GM12878 (cell line): ENCODE results near the gene ZNF775. TPM values are rescaled to one million over a fixed set of nuclear protein-coding genes. Genes with fewer than 3 reads are reported as not detected.
A peak's percentile ranks its signal among the peaks of the same experiment; 100 is the strongest.

Experiments used
- CHD2 ChIP-seq: IDR thresholded peaks from 2 replicates; pipeline ENCODE4 v1.6.1; 2011; ENCODE audit warnings: low read depth, low read length, improper control_type of control experiment, borderline replicate concordance
- CREB1 ChIP-seq: IDR thresholded peaks from 2 replicates; pipeline ENCODE4 v1.6.1; 2012; ENCODE audit warnings: low read depth, mild to moderate bottlenecking, inconsistent platforms
- ELK1 ChIP-seq: IDR thresholded peaks from 2 replicates; pipeline ENCODE4 v1.6.1; 2012; ENCODE audit warnings: low read depth, low read length, improper control_type of control experiment
- FOXK2 ChIP-seq: fragments of 450-650 bp; IDR thresholded peaks from 2 replicates; pipeline ENCODE4 v1.6.1; 2017; ENCODE audit warnings: mild to moderate bottlenecking, moderate library complexity
- HCFC1 ChIP-seq: fragments of 150-350 bp; IDR thresholded peaks from 2 replicates; pipeline ENCODE4 v1.6.1; 2014; ENCODE audit warnings: low read length
- HDGF ChIP-seq: fragments of 450-650 bp; IDR thresholded peaks from 2 replicates; pipeline ENCODE4 v1.6.1; 2016; ENCODE audit warnings: antibody characterized with exemption
- IRF3 ChIP-seq: fragments of 450-650 bp; IDR thresholded peaks from 2 replicates; pipeline ENCODE4 v1.6.1; 2014; ENCODE audit warnings: mild to moderate bottlenecking
- JUND ChIP-seq: IDR thresholded peaks from 2 replicates; pipeline ENCODE4 v1.6.1; 2012; ENCODE audit warnings: low read depth, mild to moderate bottlenecking, low read length, improper control_type of control experiment, moderate library complexity
- LARP7 ChIP-seq: fragments of 450-650 bp; IDR thresholded peaks from 2 replicates; pipeline ENCODE4 v1.6.1; 2017; ENCODE audit warnings: mild to moderate bottlenecking
- MYC ChIP-seq: IDR thresholded peaks from 2 replicates; pipeline ENCODE4 v1.6.1; 2011; ENCODE audit warnings: mild to moderate bottlenecking, low read length, moderate library complexity, inconsistent platforms; ENCODE audit not compliant: insufficient read depth, insufficient replicate concordance, insufficient read length, severe bottlenecking
- NFXL1 ChIP-seq: fragments of 450-650 bp; IDR thresholded peaks from 2 replicates; pipeline ENCODE4 v1.6.1; 2017; ENCODE audit warnings: antibody characterized with exemption, mild to moderate bottlenecking, borderline replicate concordance
- NFYA ChIP-seq: IDR thresholded peaks from 2 replicates; pipeline ENCODE4 v1.6.1; 2011; ENCODE audit warnings: low read depth, mild to moderate bottlenecking, low read length, improper control_type of control experiment, borderline replicate concordance
- NKRF ChIP-seq: fragments of 450-650 bp; conservative IDR thresholded peaks from 2 replicates; pipeline ENCODE4 v1.6.1; 2017; ENCODE audit warnings: mild to moderate bottlenecking, moderate library complexity
- PBX3 ChIP-seq: IDR thresholded peaks from 2 replicates; pipeline ENCODE4 v1.6.1; 2011; ENCODE audit warnings: mild to moderate bottlenecking, low read depth, low read length, moderate library complexity; ENCODE audit not compliant: insufficient replicate concordance
- POLR2AphosphoS2 ChIP-seq: IDR thresholded peaks from 2 replicates; pipeline ENCODE4 v1.6.1; 2011; ENCODE audit warnings: low read depth, mild to moderate bottlenecking, low read length, improper control_type of control experiment, moderate library complexity
- POU2F2 ChIP-seq: IDR thresholded peaks from 3 replicates; pipeline ENCODE4 v1.6.1; 2011; ENCODE audit warnings: low read depth, mild to moderate bottlenecking, low read length, borderline replicate concordance
- SIN3A ChIP-seq: IDR thresholded peaks from 2 replicates; pipeline ENCODE4 v1.6.1; 2012; ENCODE audit warnings: low read depth, low read length, improper control_type of control experiment
- SMAD5 ChIP-seq: IDR thresholded peaks from 2 replicates; pipeline ENCODE4 v1.6.1; 2016; ENCODE audit warnings: antibody characterized with exemption, low read depth
- YBX1 ChIP-seq: fragments of 450-650 bp; IDR thresholded peaks from 2 replicates; pipeline ENCODE4 v1.6.1; 2016; ENCODE audit warnings: antibody characterized with exemption
- ZBED1 ChIP-seq: IDR thresholded peaks from 2 replicates; pipeline ENCODE4 v1.6.1; 2016; ENCODE audit warnings: borderline replicate concordance
- ZNF217 ChIP-seq: fragments of 450-650 bp; IDR thresholded peaks from 2 replicates; pipeline ENCODE4 v1.6.1; 2017; ENCODE audit warnings: antibody characterized with exemption, mild to moderate bottlenecking
- ZNF687 ChIP-seq: fragments of 450-650 bp; IDR thresholded peaks from 2 replicates; pipeline ENCODE4 v1.6.1; 2017; ENCODE audit warnings: mild to moderate bottlenecking, moderate library complexity
- polyA plus RNA-seq, 11 experiments: library from polyadenylated mRNA; depleted of rRNA in 4 of 11; unstranded in 6 of 11; stranded (reverse) in 5 of 11; fragments of >200 nt; fragmentation: Nextera tagmentation in 4 of 11; fragmentation: Illumina TruSeq in 1 of 11; extraction: Ambion mirVana in 4 of 11; extraction: Trizol in 1 of 11; gene quantifications; 1 replicate in 1 of 11; 2 replicates in 10 of 11; pipeline versions ENCODE4 v1.2.1 to v1.2.3, GENCODE V29; 2011 to 2016; ENCODE audit warnings: inconsistent platforms in 2 of 11, missing spikeins in 2 of 11, low read depth in 1 of 11
- total RNA-seq, 4 experiments: library from RNA; depleted of rRNA in 3 of 4; stranded (reverse); fragments of >200 nt in 3 of 4; fragmentation: Illumina TruSeq in 1 of 4; extraction: Trizol in 1 of 4; gene quantifications; 2 replicates each; pipeline versions ENCODE4 v1.2.1 to v1.2.3, GENCODE V29; 2013 to 2021

Gene ZNF775
- total and polyA plus RNA-seq, 10 of the 15 experiments (the other 5 are each of a cell fraction or from before 2014, with no cell fraction given) = 0.05 to 14.3 (median 2.1) TPM

- TF ChIP-seq SMAD5 (no peak), PBX3 (no peak), CREB1 (peak; percentile 72), ZNF217 (no peak), JUND (no peak), ELK1 (no peak), ZNF687 (no peak; the same call in 1 of the 2 replicates), SIN3A (no peak), CHD2 (no peak), NFYA (no peak), POU2F2 (peak; percentile 66; the same call in 1 of the 3 replicates), NKRF (no peak), IRF3 (peak; percentile 20; the same call in 1 of the 2 replicates), LARP7 (0 out of 2 replicates have a peak, but pooled peaks have one; percentile 60), HCFC1 (no peak), HDGF (no peak), POLR2AphosphoS2 (no peak), YBX1 (no peak), NFXL1 (no peak), FOXK2 (no peak), ZBED1 (no peak), MYC (no peak)
Measured at GRCh38 chr7:150420987-150421674, 42.0 kb downstream of the ZNF775 start (continued).
